H9 (cell line): Measurements from ENCODE around the gene SNUPN. TPM values are rescaled to one million over a fixed set of nuclear protein-coding genes. Genes with fewer than 3 reads are reported as not detected.

Experiments used
- DNase-seq: peaks from one replicate; pipeline ENCODE4 v3.0.0-alpha.2; 2017
- H2AFZ ChIP-seq: one replicate; pipeline ENCODE4 v1.6.1; 2013; ENCODE audit warnings: mild to moderate bottlenecking, low read length, control low read depth, moderate library complexity
- H2AK5ac ChIP-seq: 2 replicates; pipeline ENCODE4 v1.6.1; 2013; ENCODE audit warnings: low read length, control low read depth, mixed read lengths; ENCODE audit not compliant: insufficient read length
- H2BK120ac ChIP-seq: one replicate; pipeline ENCODE4 v1.6.1; 2013; ENCODE audit warnings: low read depth, mild to moderate bottlenecking, low read length, control low read depth, inconsistent platforms; ENCODE audit not compliant: poor library complexity, severe bottlenecking
- H2BK12ac ChIP-seq: 2 replicates; pipeline ENCODE4 v1.6.1; 2013; ENCODE audit warnings: low read length, control low read depth, mixed read lengths, low read depth; ENCODE audit not compliant: insufficient read length
- H2BK15ac ChIP-seq: 2 replicates; pipeline ENCODE4 v1.6.1; 2013; ENCODE audit warnings: low read depth, low read length, control low read depth
- H2BK20ac ChIP-seq: one replicate; pipeline ENCODE4 v1.6.1; 2013; ENCODE audit warnings: low read depth, mild to moderate bottlenecking, low read length, control low read depth, inconsistent platforms; ENCODE audit not compliant: poor library complexity, severe bottlenecking
- H2BK5ac ChIP-seq: 2 replicates; pipeline ENCODE4 v1.6.1; 2013; ENCODE audit warnings: low read length, control low read depth, mixed read lengths; ENCODE audit not compliant: insufficient read length
- H3K14ac ChIP-seq: 2 replicates; pipeline ENCODE4 v1.6.1; 2013; ENCODE audit warnings: low read length, control low read depth; ENCODE audit not compliant: insufficient read depth
- H3K18ac ChIP-seq: 2 replicates; pipeline ENCODE4 v1.6.1; 2013; ENCODE audit warnings: low read depth, mild to moderate bottlenecking, mixed read lengths, low read length, control low read depth; ENCODE audit not compliant: insufficient read length
- H3K23ac ChIP-seq: 2 replicates; pipeline ENCODE4 v1.6.1; 2013; ENCODE audit warnings: low read length, control low read depth, mixed read lengths, low read depth; ENCODE audit not compliant: insufficient read length
- H3K23me2 ChIP-seq: 2 replicates; pipeline ENCODE4 v1.6.1; 2013; ENCODE audit warnings: low read depth, mild to moderate bottlenecking, mixed read lengths, low read length, control low read depth; ENCODE audit not compliant: insufficient read length, poor library complexity, severe bottlenecking
- H3K27ac ChIP-seq: 2 replicates; pipeline ENCODE4 v1.5.1; 2013; ENCODE audit warnings: low read length, control low read depth, mixed read lengths, low read depth; ENCODE audit not compliant: insufficient read length
- H3K27me3 ChIP-seq: 2 replicates; pipeline ENCODE4 v1.6.1; 2013; ENCODE audit warnings: low read length, control low read depth, inconsistent platforms; ENCODE audit not compliant: insufficient read depth
- H3K4ac ChIP-seq: 2 replicates; pipeline ENCODE4 v1.6.1; 2013; ENCODE audit warnings: low read depth, mild to moderate bottlenecking, control low read depth, inconsistent platforms, low read length, moderate library complexity
- H3K4me1 ChIP-seq: 2 replicates; pipeline ENCODE4 v1.6.1; 2013; ENCODE audit warnings: low read length, control low read depth, inconsistent platforms; ENCODE audit not compliant: insufficient read depth
- H3K4me2 ChIP-seq: 2 replicates; pipeline ENCODE4 v1.6.1; 2013; ENCODE audit warnings: low read length, control low read depth, mixed read lengths; ENCODE audit not compliant: insufficient read length, insufficient read depth
- H3K56ac ChIP-seq: 2 replicates; pipeline ENCODE4 v1.6.1; 2013; ENCODE audit warnings: low read depth, mild to moderate bottlenecking, mixed read lengths, low read length, control low read depth; ENCODE audit not compliant: insufficient read length
- H3K79me1 ChIP-seq: 2 replicates; pipeline ENCODE4 v1.6.1; 2013; ENCODE audit warnings: low read depth, mild to moderate bottlenecking, moderate library complexity, low read length, control low read depth, inconsistent platforms; ENCODE audit not compliant: insufficient read depth, poor library complexity, severe bottlenecking
- H3K79me2 ChIP-seq: 2 replicates; pipeline ENCODE4 v1.6.1; 2013; ENCODE audit warnings: low read length, control low read depth, inconsistent platforms; ENCODE audit not compliant: insufficient read depth
- H3K9ac ChIP-seq: 2 replicates; pipeline ENCODE4 v1.6.1; 2013; ENCODE audit warnings: low read length, control low read depth, mixed read lengths; ENCODE audit not compliant: insufficient read length; ENCODE audit errors: extremely low read depth
- H3K9me3 ChIP-seq: one replicate; pipeline ENCODE4 v1.6.1; 2013; ENCODE audit warnings: low read depth, low read length, inconsistent platforms; ENCODE audit not compliant: control insufficient read depth
- H3T11ph ChIP-seq: one replicate; pipeline ENCODE4 v1.6.1; 2013; ENCODE audit warnings: mild to moderate bottlenecking, low read length, control low read depth, inconsistent platforms
- H4K20me1 ChIP-seq: one replicate; pipeline ENCODE4 v1.6.1; 2013; ENCODE audit not compliant: control insufficient read depth, insufficient read length, insufficient read depth
- H4K5ac ChIP-seq: 2 replicates; pipeline ENCODE4 v1.6.1; 2013; ENCODE audit warnings: low read depth, mild to moderate bottlenecking, mixed read lengths, low read length, control low read depth; ENCODE audit not compliant: insufficient read length
- H4K8ac ChIP-seq: replicated peaks from 2 replicates; pipeline ENCODE4 v1.6.1; 2013; ENCODE audit warnings: low read length, control low read depth, mixed read lengths, low read depth; ENCODE audit not compliant: insufficient read length
- H4K91ac ChIP-seq: 2 replicates; pipeline ENCODE4 v1.6.1; 2013; ENCODE audit warnings: low read depth, mild to moderate bottlenecking, moderate library complexity, mixed read lengths, low read length, control low read depth; ENCODE audit not compliant: insufficient read length
- H3K27ac Mint-ChIP-seq, 3 experiments: 2 replicates in 2 of 3; 3 replicates in 1 of 3; pipeline ENCODE4 v1.8.0; 2020 to 2021; ENCODE audit warnings: mixed read lengths in 3 of 3, mild to moderate bottlenecking in 1 of 3, moderate library complexity in 1 of 3
- H3K27me3 Mint-ChIP-seq: 2 replicates; pipeline ENCODE4 v1.8.0; 2021; ENCODE audit warnings: low read depth, mild to moderate bottlenecking, moderate library complexity, mixed read lengths
- H3K36me3 Mint-ChIP-seq, 3 experiments: 2 replicates in 2 of 3; 3 replicates in 1 of 3; pipeline ENCODE4 v1.8.0; 2020 to 2021; ENCODE audit warnings: low read depth in 3 of 3, mixed read lengths in 3 of 3; ENCODE audit not compliant: insufficient read depth in 1 of 3
- H3K4me1 Mint-ChIP-seq, 2 experiments: 2 replicates each; pipeline ENCODE4 v1.8.0; 2020; ENCODE audit warnings: mixed read lengths in 2 of 2
- H3K4me3 Mint-ChIP-seq, 2 experiments: 2 replicates in 1 of 2; 3 replicates in 1 of 2; pipeline ENCODE4 v1.8.0; 2020 to 2021; ENCODE audit warnings: mild to moderate bottlenecking in 2 of 2, mixed read lengths in 2 of 2, moderate library complexity in 1 of 2
- H3K9me3 Mint-ChIP-seq, 2 experiments: 2 replicates in 1 of 2; 3 replicates in 1 of 2; pipeline ENCODE4 v1.8.0; 2020; ENCODE audit warnings: mild to moderate bottlenecking in 2 of 2, mixed read lengths in 2 of 2, moderate library complexity in 1 of 2
- CTCF ChIP-seq: fragments of 200-600 bp; sonication (generic); conservative IDR thresholded peaks from 3 replicates; pipeline ENCODE4 v1.8.0; 2021; ENCODE audit warnings: antibody characterized with exemption, mild to moderate bottlenecking
- WGBS: extraction: QIAGEN DNeasy Blood & Tissue Kit; methylation state at CpG from one replicate; pipeline ENCODE4 v1.1.7; 2013; ENCODE audit warnings: missing lambda C conversion rate, low lambda C conversion rate, mixed read lengths; ENCODE audit not compliant: insufficient read length; ENCODE audit errors: extremely low coverage; 5-methylcytosine and 5-hydroxymethylcytosine counted together
- total RNA-seq: library from RNA; stranded (reverse); gene quantifications from 2 replicates; pipeline ENCODE4 v1.2.1, GENCODE V29; 2021

The SNUPN gene
- total RNA-seq, 1 experiment from 2014 or later = 32.7 TPM

- no peaks in the 10 kb centered on the region for H3K79me1 ChIP-seq
- no peak overlapping the region for H3K4me2 ChIP-seq
- no peak overlapping the region for H2BK120ac ChIP-seq
- H4K5ac ChIP-seq = no peak overlapping the region
- no peak overlapping the region for H3K23ac ChIP-seq
- H2BK12ac ChIP-seq = no peak overlapping the region
- DNase-seq = no peak
- H3K9me3 ChIP-seq = no peaks in the 10 kb centered on the region
- TF ChIP-seq CTCF = no peak
- no peaks in the 10 kb centered on the region for H3K27me3 ChIP-seq
- H3K36me3 Mint-ChIP-seq = peaks cover 0 to 2% (median 0%) of the 10 kb centered on the region in 3 experiments; a peak in 2 of 7 replicates
- H3K27ac Mint-ChIP-seq = peak overlapping the region in 1 of 3 experiments; percentile 62; a peak in 2 of 7 replicates
- H4K20me1 ChIP-seq = no peaks in the 10 kb centered on the region
- no peaks in the 10 kb centered on the region for H3K79me2 ChIP-seq
- H2BK20ac ChIP-seq = no peak overlapping the region
- H3K4me3 Mint-ChIP-seq = no peak overlapping the region; a peak in 1 of 5 replicates
- H3K9me3 Mint-ChIP-seq = no peaks in the 10 kb centered on the region; a peak in 1 of 5 replicates
- H2BK5ac ChIP-seq = no peak overlapping the region
- no peak overlapping the region for H3T11ph ChIP-seq
- H3K4me1 Mint-ChIP-seq = peaks cover 17 to 22% of the 10 kb centered on the region in 2 experiments
- H3K4me1 ChIP-seq = peaks cover 8% of the 10 kb centered on the region; the same call in 1 of the 2 replicates
- no peak overlapping the region for H2BK15ac ChIP-seq
- no peak overlapping the region for H3K9ac ChIP-seq
- no peak overlapping the region for H2AK5ac ChIP-seq
- no peak overlapping the region for H3K4ac ChIP-seq
- no peak overlapping the region for H3K18ac ChIP-seq
- no peaks in the 10 kb centered on the region for H3K23me2 ChIP-seq
- H3K27ac ChIP-seq = no peak overlapping the region
- no peak overlapping the region for H3K56ac ChIP-seq
- WGBS = no CpG with 5 or more reads among the region's 6 CpGs
- peaks cover 1% of the 10 kb centered on the region; the same call in 1 of the 2 replicates for H3K27me3 Mint-ChIP-seq
- H4K91ac ChIP-seq = no peak overlapping the region
- no peak overlapping the region for H2AFZ ChIP-seq
- H4K8ac ChIP-seq = no peak overlapping the region
- no peak overlapping the region; the same call in 1 of the 2 replicates for H3K14ac ChIP-seq
These were observed 44.3 kb upstream of the SNUPN start for GRCh38 chr15:75669879-75670212.
